ENCODE measurements around the gene PMEL. TPM values are rescaled to one million over a fixed set of nuclear protein-coding genes. Genes with fewer than 3 reads are reported as not detected.
A peak's percentile ranks its signal among the peaks of the same experiment; 100 is the strongest.
"Not testable (repeated sequence)": the region's sequence is repeated elsewhere in the genome, so short reads cannot be mapped to it uniquely, and the experiment has no call there.

PMEL gene
- total RNA-seq, 2 donors from 2014 or later = 17.2 to 20.8 TPM

DNA sequence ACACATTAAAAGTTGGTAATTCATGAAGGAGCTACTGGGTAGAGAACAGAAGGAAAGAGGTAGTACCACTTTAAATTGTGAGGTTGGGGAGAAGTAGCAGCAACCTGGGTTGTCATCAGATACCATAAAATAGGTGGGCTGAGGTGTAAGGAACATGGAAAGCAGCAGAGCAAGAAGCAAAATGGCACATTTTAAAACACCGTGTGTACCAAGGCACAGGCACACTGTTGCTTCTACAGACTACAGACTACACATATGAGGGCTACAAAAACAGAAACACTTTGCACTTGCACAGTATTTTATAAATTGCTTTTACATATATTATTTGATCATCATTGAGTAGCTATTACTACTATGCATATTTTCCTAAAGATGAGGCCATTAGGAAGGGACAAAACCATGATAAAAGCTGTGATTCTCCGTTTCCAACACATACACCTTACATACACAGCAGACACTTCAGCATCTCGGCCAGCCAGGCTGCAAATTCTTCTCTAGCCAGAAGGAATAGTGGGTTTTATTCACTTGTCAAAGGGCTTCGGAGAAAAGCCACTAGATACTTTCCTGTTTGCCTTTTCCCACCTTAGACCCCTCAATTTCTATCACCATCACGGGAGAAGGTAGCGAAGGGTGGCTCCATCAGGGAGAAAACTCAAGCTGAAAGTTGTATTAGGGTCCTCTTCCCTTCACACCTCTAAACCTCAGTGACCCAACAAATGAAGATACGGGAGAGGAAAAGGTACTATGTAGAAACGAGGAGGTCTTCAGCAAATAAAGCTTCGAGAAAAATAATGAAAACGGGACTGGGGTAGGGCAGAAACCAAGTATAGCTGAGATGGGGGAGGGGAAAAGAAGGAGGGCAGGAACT is 39.7 kb downstream of the PMEL start:
- Mint-ChIP-seq H3K27me3 (ENCODE audit: insufficient read depth) (peaks cover under 1% of the 10 kb centered on the region), H3K9me3 (no peaks in the 10 kb centered on the region), H3K4me1 (peaks cover 21% of the 10 kb centered on the region), H3K36me3 (ENCODE audit: low read depth) (peaks cover 27% of the 10 kb centered on the region), H3K4me3 (peak overlapping the region; percentile 99), H3K27ac (peak overlapping the region; percentile 99)
- H3K27ac ChIP-seq (ENCODE audit: low read depth, low read length) = peak overlapping the region; percentile 75
- 27 to 28% methylated on average over 4 to 10 of the region's 10 CpGs for WGBS, 2 experiments (ENCODE audit: insufficient coverage in 1 of 2, insufficient read length in 1 of 2)
- H3K9ac ChIP-seq (ENCODE audit: extremely low read depth, low read length, poor library complexity, severe bottlenecking) = peak overlapping the region; percentile 81
- H3K27me3 ChIP-seq (ENCODE audit: control insufficient read depth, insufficient read depth, low read length, poor library complexity, severe bottlenecking) = no peaks in the 10 kb centered on the region
- H3K4me1 ChIP-seq (ENCODE audit: control insufficient read depth, insufficient read depth, low read length) = peaks cover 4% of the 10 kb centered on the region
- no peaks in the 10 kb centered on the region for H3K9me3 ChIP-seq (ENCODE audit: control insufficient read depth, low read length)
- TF ChIP-seq, protein P1, sequence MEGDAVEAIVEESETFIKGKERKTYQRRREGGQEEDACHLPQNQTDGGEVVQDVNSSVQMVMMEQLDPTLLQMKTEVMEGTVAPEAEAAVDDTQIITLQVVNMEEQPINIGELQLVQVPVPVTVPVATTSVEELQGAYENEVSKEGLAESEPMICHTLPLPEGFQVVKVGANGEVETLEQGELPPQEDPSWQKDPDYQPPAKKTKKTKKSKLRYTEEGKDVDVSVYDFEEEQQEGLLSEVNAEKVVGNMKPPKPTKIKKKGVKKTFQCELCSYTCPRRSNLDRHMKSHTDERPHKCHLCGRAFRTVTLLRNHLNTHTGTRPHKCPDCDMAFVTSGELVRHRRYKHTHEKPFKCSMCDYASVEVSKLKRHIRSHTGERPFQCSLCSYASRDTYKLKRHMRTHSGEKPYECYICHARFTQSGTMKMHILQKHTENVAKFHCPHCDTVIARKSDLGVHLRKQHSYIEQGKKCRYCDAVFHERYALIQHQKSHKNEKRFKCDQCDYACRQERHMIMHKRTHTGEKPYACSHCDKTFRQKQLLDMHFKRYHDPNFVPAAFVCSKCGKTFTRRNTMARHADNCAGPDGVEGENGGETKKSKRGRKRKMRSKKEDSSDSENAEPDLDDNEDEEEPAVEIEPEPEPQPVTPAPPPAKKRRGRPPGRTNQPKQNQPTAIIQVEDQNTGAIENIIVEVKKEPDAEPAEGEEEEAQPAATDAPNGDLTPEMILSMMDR (conservative IDR thresholded peaks at IDR 0.05) = no peak
- peak overlapping the region; percentile 91 for H3K4me3 ChIP-seq (ENCODE audit: low read length)
- peaks cover 39% of the 10 kb centered on the region for H3K36me3 ChIP-seq (ENCODE audit: control insufficient read depth, insufficient read depth, low read length)
- peak; percentile 54 for DNase-seq

DNA sequence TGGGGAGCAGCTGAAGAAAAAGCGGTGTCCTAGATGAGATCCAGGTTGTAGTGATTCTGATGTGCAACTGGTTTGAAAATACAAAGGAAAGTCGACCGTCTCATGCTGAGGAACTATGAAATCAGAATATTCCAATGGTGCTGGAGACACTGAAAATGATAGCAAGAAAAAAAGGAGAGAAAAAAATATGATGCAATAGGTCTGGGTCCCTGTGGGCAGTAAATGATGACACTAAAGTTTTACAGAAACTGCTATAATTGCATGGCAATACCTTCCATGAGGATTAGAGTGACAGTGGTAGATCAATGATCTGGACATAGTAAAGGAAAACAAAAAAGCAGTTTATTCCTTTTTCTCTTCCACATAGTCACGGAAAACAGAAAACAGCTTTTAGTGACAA is 40.5 kb downstream of the PMEL start:
- WGBS, 2 experiments (ENCODE audit: insufficient coverage in 1 of 2, insufficient read length in 1 of 2) = 91 to 96% methylated on average over 3 to 4 of the region's 4 CpGs
- H3K27ac Mint-ChIP-seq = no peak overlapping the region
- no peaks in the 10 kb centered on the region for H3K27me3 ChIP-seq (ENCODE audit: control insufficient read depth, insufficient read depth, low read length, poor library complexity, severe bottlenecking)
- H3K9me3 ChIP-seq (ENCODE audit: control insufficient read depth, low read length) = no peaks in the 10 kb centered on the region
- TF ChIP-seq, protein P1 (conservative IDR thresholded peaks at IDR 0.05) = no peak
- H3K27ac ChIP-seq (ENCODE audit: low read depth, low read length) = no peak overlapping the region
- H3K9me3 Mint-ChIP-seq = no peaks in the 10 kb centered on the region
- H3K4me3 ChIP-seq (ENCODE audit: low read length) = peak overlapping the region; percentile 91
- peak overlapping the region; percentile 81 for H3K9ac ChIP-seq (ENCODE audit: extremely low read depth, low read length, poor library complexity, severe bottlenecking)
- H3K4me1 Mint-ChIP-seq = peaks cover 17% of the 10 kb centered on the region
- peaks cover 4% of the 10 kb centered on the region for H3K4me1 ChIP-seq (ENCODE audit: control insufficient read depth, insufficient read depth, low read length)
- DNase-seq = no peak
- peak overlapping the region; percentile 99 for H3K4me3 Mint-ChIP-seq
- peaks cover 45% of the 10 kb centered on the region for H3K36me3 ChIP-seq (ENCODE audit: control insufficient read depth, insufficient read depth, low read length)
- no peaks in the 10 kb centered on the region for H3K27me3 Mint-ChIP-seq (ENCODE audit: insufficient read depth)
- peaks cover 31% of the 10 kb centered on the region for H3K36me3 Mint-ChIP-seq (ENCODE audit: low read depth)

DNA sequence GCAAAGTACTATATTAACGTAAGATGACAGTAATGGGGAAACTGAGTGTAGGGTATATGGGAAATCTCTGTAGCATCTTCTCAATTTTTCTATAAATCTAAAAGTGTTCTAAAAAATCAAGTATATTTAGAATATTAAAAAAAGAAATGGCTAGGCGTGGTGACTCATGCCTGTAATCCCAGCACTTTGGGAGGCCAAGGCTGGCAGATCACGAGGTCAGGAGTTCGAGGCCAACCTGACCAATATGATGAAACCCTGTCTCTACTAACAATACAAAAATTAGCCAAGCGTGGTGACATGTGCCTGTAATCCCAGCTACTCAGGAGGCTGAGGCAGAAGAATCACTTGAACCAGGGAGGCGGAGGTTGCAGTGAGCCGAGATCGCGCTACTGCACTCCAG is 42.2 kb downstream of the PMEL start:
- H3K27ac Mint-ChIP-seq; H3K9me3 Mint-ChIP-seq; H3K4me1 ChIP-seq (ENCODE audit: control insufficient read depth, insufficient read depth, low read length); H3K4me3 ChIP-seq (ENCODE audit: low read length); H3K27ac ChIP-seq (ENCODE audit: low read depth, low read length); H3K9me3 ChIP-seq (ENCODE audit: control insufficient read depth, low read length); H3K27me3 Mint-ChIP-seq (ENCODE audit: insufficient read depth); H3K4me3 Mint-ChIP-seq; DNase-seq; H3K9ac ChIP-seq (ENCODE audit: extremely low read depth, low read length, poor library complexity, severe bottlenecking); H3K27me3 ChIP-seq (ENCODE audit: control insufficient read depth, insufficient read depth, low read length, poor library complexity, severe bottlenecking): not testable (repeated sequence)
- H3K4me1 Mint-ChIP-seq = peaks cover 15% of the 10 kb centered on the region
- H3K36me3 ChIP-seq (ENCODE audit: control insufficient read depth, insufficient read depth, low read length) = peaks cover 61% of the 10 kb centered on the region
- H3K36me3 Mint-ChIP-seq (ENCODE audit: low read depth) = peaks cover 40% of the 10 kb centered on the region
- WGBS, 2 experiments (ENCODE audit: insufficient coverage in 1 of 2, insufficient read length in 1 of 2) = 84 to 96% methylated on average over 6 to 8 of the region's 9 CpGs

Measured in endodermal cell (in vitro differentiated cells).